ENCODE data around the gene KRT5. TPM values are rescaled to one million over a fixed set of nuclear protein-coding genes. Genes with fewer than 3 reads are reported as not detected.

KRT5 gene
- total RNA-seq, 6 experiments from 2014 or later: 0.66 TPM; not detected in 5

DNA sequence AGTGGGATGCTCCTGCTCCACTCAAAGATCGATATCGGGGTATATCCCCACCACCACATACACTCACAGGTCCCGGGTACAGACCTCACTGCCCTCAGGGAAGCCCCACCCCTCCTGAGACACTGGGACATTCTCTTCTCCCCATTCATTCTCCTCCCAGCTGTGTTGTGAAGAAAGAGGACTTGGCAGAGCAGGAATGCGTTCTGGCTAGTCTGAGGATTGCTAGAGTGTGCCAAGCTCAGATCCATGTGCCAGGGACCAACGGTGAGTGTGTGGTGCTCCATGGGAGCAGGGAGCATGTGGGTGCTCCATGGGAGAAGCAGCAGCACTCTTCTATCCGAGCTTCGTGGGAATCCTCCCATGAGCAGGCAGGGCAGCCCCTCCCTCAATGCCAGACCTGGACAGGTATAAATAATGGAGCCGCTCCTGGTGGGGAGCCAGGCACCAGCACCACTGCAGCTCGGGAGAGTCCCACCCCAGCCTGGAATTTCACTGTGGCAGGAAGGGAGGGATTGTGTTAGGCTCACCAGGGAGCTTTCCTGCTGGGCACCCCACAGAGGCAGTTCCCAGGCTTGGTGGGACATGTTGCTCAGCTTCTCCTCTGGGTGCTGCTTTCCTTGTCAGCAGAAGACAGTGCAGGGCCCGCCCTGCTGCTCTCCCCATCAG, 2.3 kb upstream of the KRT5 start:
- no peaks in the 10 kb centered on the region for H3K4me1 ChIP-seq
- no peak overlapping the region for H3K27ac ChIP-seq
- no peak for ATAC-seq
- H3K4me3 ChIP-seq: no peak overlapping the region
- no CpG with 5 or more reads among the region's 10 CpGs for WGBS (ENCODE audit: insufficient coverage, low coverage, low lambda C conversion rate, missing lambda C conversion rate)
- TF ChIP-seq, protein P1, sequence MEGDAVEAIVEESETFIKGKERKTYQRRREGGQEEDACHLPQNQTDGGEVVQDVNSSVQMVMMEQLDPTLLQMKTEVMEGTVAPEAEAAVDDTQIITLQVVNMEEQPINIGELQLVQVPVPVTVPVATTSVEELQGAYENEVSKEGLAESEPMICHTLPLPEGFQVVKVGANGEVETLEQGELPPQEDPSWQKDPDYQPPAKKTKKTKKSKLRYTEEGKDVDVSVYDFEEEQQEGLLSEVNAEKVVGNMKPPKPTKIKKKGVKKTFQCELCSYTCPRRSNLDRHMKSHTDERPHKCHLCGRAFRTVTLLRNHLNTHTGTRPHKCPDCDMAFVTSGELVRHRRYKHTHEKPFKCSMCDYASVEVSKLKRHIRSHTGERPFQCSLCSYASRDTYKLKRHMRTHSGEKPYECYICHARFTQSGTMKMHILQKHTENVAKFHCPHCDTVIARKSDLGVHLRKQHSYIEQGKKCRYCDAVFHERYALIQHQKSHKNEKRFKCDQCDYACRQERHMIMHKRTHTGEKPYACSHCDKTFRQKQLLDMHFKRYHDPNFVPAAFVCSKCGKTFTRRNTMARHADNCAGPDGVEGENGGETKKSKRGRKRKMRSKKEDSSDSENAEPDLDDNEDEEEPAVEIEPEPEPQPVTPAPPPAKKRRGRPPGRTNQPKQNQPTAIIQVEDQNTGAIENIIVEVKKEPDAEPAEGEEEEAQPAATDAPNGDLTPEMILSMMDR (IDR thresholded peaks at IDR 0.05): no peak
- no peak for TF ChIP-seq POLR2A (IDR thresholded peaks at IDR 0.05)
- H3K36me3 ChIP-seq: no peaks in the 10 kb centered on the region
- no peaks in the 10 kb centered on the region for H3K9me3 ChIP-seq
- intact Hi-C loops (cut with DNase I): no loop called here
- DNase-seq: no peak
- no peaks in the 10 kb centered on the region for H3K27me3 ChIP-seq

DNA sequence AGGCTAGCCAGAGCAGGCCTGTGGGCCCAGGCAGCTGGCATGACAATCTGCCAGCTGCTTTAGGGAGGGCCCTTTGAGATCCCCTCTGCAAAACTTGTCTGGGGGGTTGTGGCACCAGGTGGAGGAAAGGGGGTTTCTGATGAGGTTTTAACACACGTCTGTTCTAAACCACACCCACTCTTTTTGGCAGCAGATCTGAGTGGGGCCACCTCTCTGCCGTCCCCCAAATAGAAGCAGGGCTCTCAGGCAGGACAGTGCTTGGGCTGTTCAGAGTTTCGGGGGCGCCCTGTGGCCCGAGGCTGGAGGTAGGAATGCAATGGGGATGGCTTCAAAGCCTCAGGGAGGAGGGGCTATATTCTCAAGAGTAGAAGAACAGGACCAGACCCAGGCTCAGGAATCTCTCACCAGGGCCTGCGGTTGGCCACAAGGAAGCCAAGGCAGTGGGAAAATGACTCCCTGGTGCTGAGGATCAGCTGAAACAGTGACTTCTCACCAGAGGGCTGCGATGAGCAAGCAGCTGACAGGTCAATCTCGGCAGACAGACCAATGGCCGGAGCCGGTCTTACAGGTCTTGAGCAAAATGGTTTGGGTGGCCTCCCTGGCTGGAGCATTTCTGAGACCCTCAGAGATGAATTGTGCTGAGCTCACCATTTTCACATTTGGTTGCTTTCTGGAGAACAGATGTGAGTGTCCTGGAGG, 1.5 kb upstream of the KRT5 start:
- DNase-seq (no peak), ATAC-seq (no peak)
- Histone ChIP-seq H3K27ac (no peak overlapping the region), H3K9me3 (no peaks in the 10 kb centered on the region), H3K27me3 (no peaks in the 10 kb centered on the region), H3K36me3 (no peaks in the 10 kb centered on the region), H3K4me1 (no peaks in the 10 kb centered on the region), H3K4me3 (no peak overlapping the region)
- TF ChIP-seq, protein P1 (IDR thresholded peaks at IDR 0.05): no peak
- TF ChIP-seq POLR2A (IDR thresholded peaks at IDR 0.05): no peak
- WGBS (ENCODE audit: insufficient coverage, low coverage, low lambda C conversion rate, missing lambda C conversion rate): 79% methylated on average over 8 of the region's 10 CpGs
- intact Hi-C loops (cut with DNase I): no loop called here

DNA sequence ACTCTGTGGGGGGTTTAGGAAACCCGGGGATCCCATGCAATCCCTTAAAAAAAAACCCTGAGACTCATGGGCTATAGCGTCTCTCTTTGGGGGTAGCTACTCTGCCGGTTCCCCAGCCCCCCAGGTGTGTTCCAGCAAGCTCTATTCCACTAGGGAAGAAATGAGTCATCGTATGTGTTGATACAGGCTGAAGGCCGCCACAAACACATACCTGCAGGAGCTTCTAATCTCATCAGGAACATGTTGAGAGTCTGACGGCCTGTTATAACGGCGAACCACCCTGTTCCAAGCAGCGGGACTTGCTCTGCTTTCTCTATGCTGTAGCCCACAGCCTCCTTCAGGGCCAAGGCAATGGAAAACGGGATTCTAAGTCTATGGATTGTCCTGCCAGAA, 977 bp upstream of the KRT5 start:
- no peaks in the 10 kb centered on the region for H3K4me1 ChIP-seq
- no peak overlapping the region for H3K4me3 ChIP-seq
- intact Hi-C loops (cut with DNase I): no loop called here
- DNase-seq: no peak
- no peaks in the 10 kb centered on the region for H3K27me3 ChIP-seq
- WGBS (ENCODE audit: insufficient coverage, low coverage, low lambda C conversion rate, missing lambda C conversion rate): 48% methylated on average over 4 of the region's 10 CpGs
- no peaks in the 10 kb centered on the region for H3K36me3 ChIP-seq
- TF ChIP-seq, protein P1 (IDR thresholded peaks at IDR 0.05): no peak
- no peak for TF ChIP-seq POLR2A (IDR thresholded peaks at IDR 0.05)
- no peaks in the 10 kb centered on the region for H3K9me3 ChIP-seq
- H3K27ac ChIP-seq: no peak overlapping the region
- ATAC-seq: peak in 2 of 4 donors; percentile 33 to 63

DNA sequence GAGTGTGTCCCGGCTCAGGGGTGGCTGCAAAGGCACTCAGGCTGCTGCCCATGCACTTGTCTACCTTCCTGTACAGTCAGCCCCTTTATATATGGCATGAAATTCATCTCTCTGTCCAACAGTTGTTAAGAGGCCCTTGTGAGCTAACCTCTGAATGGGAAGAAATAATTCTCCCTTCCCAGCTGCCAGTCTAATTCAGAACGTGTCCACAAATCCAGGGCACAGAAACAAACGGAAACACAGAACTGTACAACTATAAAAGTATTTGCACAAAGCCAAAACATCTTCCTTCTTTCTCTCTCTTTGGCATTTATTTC, 849 bp downstream of the KRT5 start:
- TF ChIP-seq, protein P1 (IDR thresholded peaks at IDR 0.05): no peak
- no peak for TF ChIP-seq POLR2A (IDR thresholded peaks at IDR 0.05)
- no peak for DNase-seq
- no peak overlapping the region for H3K27ac ChIP-seq
- no peaks in the 10 kb centered on the region for H3K36me3 ChIP-seq
- no peak overlapping the region for H3K4me3 ChIP-seq
- no peaks in the 10 kb centered on the region for H3K9me3 ChIP-seq
- intact Hi-C loops (cut with DNase I): no loop called here
- ATAC-seq: no peak
- WGBS (ENCODE audit: insufficient coverage, low coverage, low lambda C conversion rate, missing lambda C conversion rate): 50% methylated on average over 3 of the region's 3 CpGs
- no peaks in the 10 kb centered on the region for H3K27me3 ChIP-seq
- no peaks in the 10 kb centered on the region for H3K4me1 ChIP-seq

All from right lobe of liver (tissue), 6 donors.